ENCODE measurements around the gene MUSTN1. TPM values are rescaled to one million over a fixed set of nuclear protein-coding genes. Genes with fewer than 3 reads are reported as not detected.

The MUSTN1 gene
- total RNA-seq, 1 donor from 2014 or later = 1.8 TPM

DNA sequence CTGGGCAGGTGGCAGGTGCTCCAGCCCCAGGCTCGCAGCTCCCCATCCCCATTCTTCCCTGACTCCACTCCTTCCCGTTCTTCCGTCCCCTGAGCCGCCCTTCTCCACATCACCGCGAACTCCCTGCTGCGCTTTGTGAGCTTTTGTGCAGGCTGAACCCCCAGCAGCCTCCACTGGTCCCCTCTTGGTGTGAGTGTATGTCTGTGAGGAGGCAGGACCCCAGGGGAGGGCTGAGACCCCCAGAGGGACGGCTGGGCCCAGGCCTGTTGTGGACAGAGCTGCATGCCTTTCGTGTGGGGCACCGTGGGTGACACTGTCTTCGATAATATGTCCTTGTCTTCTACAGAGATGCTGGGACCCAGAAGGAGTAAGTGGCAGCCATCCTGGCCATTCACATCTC, 47.6 kb downstream of the MUSTN1 start:
- no peaks in the 10 kb centered on the region for H3K36me3 Mint-ChIP-seq
- no peaks in the 10 kb centered on the region for H3K4me1 Mint-ChIP-seq (ENCODE audit: unreplicated experiment)
- TF ChIP-seq, protein P1, sequence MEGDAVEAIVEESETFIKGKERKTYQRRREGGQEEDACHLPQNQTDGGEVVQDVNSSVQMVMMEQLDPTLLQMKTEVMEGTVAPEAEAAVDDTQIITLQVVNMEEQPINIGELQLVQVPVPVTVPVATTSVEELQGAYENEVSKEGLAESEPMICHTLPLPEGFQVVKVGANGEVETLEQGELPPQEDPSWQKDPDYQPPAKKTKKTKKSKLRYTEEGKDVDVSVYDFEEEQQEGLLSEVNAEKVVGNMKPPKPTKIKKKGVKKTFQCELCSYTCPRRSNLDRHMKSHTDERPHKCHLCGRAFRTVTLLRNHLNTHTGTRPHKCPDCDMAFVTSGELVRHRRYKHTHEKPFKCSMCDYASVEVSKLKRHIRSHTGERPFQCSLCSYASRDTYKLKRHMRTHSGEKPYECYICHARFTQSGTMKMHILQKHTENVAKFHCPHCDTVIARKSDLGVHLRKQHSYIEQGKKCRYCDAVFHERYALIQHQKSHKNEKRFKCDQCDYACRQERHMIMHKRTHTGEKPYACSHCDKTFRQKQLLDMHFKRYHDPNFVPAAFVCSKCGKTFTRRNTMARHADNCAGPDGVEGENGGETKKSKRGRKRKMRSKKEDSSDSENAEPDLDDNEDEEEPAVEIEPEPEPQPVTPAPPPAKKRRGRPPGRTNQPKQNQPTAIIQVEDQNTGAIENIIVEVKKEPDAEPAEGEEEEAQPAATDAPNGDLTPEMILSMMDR (conservative IDR thresholded peaks at IDR 0.05) = no peak
- H3K27ac Mint-ChIP-seq = no peak overlapping the region
- no peak for DNase-seq (ENCODE audit: extremely low spot score, unreplicated experiment)
- peaks cover 8% of the 10 kb centered on the region for H3K27me3 Mint-ChIP-seq
- no peak overlapping the region for H3K4me3 Mint-ChIP-seq
- H3K9me3 Mint-ChIP-seq = no peaks in the 10 kb centered on the region

DNA sequence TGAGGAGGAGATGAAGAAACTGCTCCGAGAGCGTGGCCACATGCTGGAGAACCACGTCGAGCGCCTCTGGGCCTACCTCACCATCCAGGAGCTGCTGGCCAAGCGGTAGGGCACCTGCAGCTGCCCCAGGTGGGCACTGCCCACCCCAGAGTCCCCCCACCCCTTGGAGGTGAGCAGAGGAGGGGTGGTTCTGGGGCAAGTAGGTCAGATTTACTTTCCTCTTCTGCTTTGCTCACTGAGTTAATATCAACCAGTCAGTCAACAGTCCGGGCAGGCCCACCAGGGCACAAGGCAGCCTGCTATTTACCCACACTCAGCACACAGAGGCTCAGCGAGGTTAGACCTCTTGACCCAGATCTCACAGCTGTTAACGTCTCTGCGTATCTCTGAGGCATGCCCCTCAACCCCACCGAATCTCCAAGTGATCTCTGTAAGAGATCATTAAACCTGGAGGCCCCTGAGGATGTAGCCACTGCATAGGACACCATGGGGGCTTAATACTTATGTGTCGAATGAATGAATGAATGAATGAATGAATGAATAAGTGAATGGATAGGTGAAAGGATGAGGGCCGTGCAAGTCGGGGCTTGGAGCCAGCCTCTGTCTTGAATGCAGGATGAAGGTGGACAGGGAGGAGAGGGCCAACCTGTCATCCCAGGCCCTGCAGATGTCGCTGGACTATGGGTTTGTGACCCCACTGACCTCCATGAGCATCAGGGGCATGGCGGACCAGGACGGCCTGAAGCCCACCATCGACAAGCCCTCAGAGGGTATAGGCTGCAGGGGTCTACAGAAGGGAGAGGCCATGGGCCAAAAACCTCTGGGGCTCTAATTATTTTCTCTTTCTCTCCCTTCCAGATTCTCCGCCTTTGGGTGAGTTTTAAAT, 48.2 kb downstream of the MUSTN1 start:
- no peak overlapping the region for H3K27ac Mint-ChIP-seq
- H3K36me3 Mint-ChIP-seq = no peaks in the 10 kb centered on the region
- H3K27me3 Mint-ChIP-seq = peaks cover 15% of the 10 kb centered on the region
- no peak for DNase-seq (ENCODE audit: extremely low spot score, unreplicated experiment)
- H3K4me3 Mint-ChIP-seq = no peak overlapping the region
- no peaks in the 10 kb centered on the region for H3K9me3 Mint-ChIP-seq
- TF ChIP-seq, protein P1 (conservative IDR thresholded peaks at IDR 0.05) = no peak
- H3K4me1 Mint-ChIP-seq (ENCODE audit: unreplicated experiment) = no peaks in the 10 kb centered on the region

DNA sequence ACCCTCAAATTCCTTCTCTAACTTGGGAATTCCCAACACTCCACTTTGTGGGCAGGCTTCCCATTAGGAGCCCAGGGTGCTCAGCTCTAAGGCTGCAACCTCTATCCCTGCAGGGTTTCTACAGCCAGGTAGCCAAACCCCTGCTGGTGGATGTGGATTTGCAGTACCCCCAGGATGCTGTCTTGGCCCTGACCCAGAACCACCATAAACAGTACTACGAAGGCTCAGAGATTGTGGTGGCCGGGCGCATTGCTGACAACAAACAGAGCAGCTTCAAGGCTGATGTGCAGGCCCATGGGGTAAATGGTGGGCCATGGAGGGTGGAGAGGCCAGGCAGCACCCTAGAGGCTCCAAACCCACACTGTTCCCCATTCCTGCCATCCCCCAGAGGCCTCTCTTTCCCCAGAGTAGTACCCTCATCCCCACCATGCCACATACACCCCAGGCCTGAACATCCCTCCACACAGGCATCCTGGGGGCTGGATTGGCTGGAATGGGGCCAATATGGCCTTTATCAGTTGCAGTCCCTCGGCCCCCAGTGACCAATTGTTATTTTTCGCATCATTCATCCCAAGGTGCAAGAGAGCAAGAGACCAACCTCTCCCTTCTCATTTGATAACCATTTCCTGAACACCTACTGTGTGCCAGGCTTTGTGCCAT, 49.8 kb downstream of the MUSTN1 start:
- Mint-ChIP-seq H3K4me1 (ENCODE audit: unreplicated experiment) (no peaks in the 10 kb centered on the region), H3K27me3 (peaks cover 20% of the 10 kb centered on the region), H3K36me3 (no peaks in the 10 kb centered on the region), H3K4me3 (no peak overlapping the region), H3K27ac (peak overlapping the region; percentile 26), H3K9me3 (no peaks in the 10 kb centered on the region)
- no peak for DNase-seq (ENCODE audit: extremely low spot score, unreplicated experiment)
- TF ChIP-seq, protein P1 (conservative IDR thresholded peaks at IDR 0.05) = no peak

DNA sequence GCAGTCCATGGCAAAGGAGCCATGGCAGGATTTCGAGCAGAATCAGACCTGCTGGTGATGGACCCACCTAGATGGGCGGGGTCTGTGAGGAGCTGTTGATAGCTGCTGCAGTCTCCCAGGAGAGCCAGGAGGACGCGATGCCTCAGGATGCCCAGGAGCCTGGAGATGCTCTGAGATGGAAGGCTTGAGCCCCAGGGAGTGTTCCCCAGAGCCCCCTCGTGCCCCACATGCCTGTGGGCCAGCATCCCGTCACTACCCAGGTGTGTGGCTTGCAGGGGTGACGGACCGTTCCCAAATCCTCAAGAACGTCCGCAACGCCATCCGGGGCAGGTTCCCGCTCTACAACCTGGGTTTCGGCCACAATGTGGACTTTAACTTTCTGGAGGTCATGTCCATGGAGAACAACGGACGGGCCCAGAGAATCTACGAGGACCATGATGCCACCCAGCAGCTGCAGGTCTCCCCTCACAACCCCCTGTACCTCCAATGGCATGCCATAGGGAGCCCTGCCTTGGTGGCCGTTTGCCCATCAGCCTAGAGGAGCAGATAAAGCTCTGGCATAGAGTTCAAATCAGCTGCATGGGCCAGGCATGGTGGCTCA, 50.7 kb downstream of the MUSTN1 start:
- Mint-ChIP-seq H3K4me1 (ENCODE audit: unreplicated experiment) (no peaks in the 10 kb centered on the region), H3K36me3 (no peaks in the 10 kb centered on the region), H3K4me3 (no peak overlapping the region), H3K9me3 (no peaks in the 10 kb centered on the region), H3K27me3 (peaks cover 23% of the 10 kb centered on the region), H3K27ac (no peak overlapping the region)
- no peak for DNase-seq (ENCODE audit: extremely low spot score, unreplicated experiment)
- TF ChIP-seq, protein P1 (conservative IDR thresholded peaks at IDR 0.05) = no peak

DNA sequence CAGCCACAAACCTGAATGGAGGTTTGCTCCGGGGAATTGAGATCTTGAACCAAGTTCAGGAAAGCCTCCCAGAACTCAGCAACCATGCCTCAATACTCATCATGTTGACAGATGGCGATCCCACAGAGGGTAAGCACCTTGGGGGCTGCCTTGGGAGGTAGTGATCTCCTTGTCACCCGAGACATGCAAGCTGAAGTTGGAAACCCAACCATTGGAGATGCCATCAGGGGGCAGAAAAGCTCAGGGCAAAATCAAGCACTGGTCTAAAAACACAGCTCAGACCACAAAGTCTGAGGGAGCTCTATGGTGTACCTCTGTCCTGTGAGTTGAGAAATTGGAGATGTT, 51.6 kb downstream of the MUSTN1 start:
- H3K4me3 Mint-ChIP-seq = no peak overlapping the region
- no peak overlapping the region for H3K27ac Mint-ChIP-seq
- H3K27me3 Mint-ChIP-seq = peaks cover 20% of the 10 kb centered on the region

More for the DNA sequence above, 51.6 kb downstream of the MUSTN1 start:
- Mint-ChIP-seq H3K4me1 (ENCODE audit: unreplicated experiment) (no peaks in the 10 kb centered on the region), H3K9me3 (no peaks in the 10 kb centered on the region), H3K36me3 (no peaks in the 10 kb centered on the region)
- TF ChIP-seq, protein P1 (conservative IDR thresholded peaks at IDR 0.05) = no peak
- no peak for DNase-seq (ENCODE audit: extremely low spot score, unreplicated experiment)

Small RNA genes within 50 kb of the gene (microRNA-seq; reads per million reads assigned to microRNA genes)
- gene MIR8064 = not detected

Other genes starting within 250 kb of the MUSTN1 start
- 78.3 and 88.6 TPM in 2 replicates for gene PBRM1, start 149.1 kb downstream of the MUSTN1 start, total RNA-seq (ENCODE audit: low replicate concordance)
- gene GNL3, start 149.0 kb downstream of the MUSTN1 start, total RNA-seq (ENCODE audit: low replicate concordance) = 114 and 118 TPM in 2 replicates
- gene GLT8D1, start 129.2 kb downstream of the MUSTN1 start, total RNA-seq (ENCODE audit: low replicate concordance) = 66.1 and 72.7 TPM in 2 replicates
- gene SPCS1, start 128.9 kb downstream of the MUSTN1 start, total RNA-seq (ENCODE audit: low replicate concordance) = 102 and 119 TPM in 2 replicates
- 38.3 and 47.2 TPM in 2 replicates for gene NEK4, start 64.1 kb downstream of the MUSTN1 start, total RNA-seq (ENCODE audit: low replicate concordance)
- 8.0 and 12.2 TPM in 2 replicates for gene ITIH1, start 57.4 kb downstream of the MUSTN1 start, total RNA-seq (ENCODE audit: low replicate concordance)
- 0.81 and 0.97 TPM in 2 replicates for gene ITIH3, start 40.2 kb downstream of the MUSTN1 start, total RNA-seq (ENCODE audit: low replicate concordance)
- gene ITIH4, start 4.3 kb downstream of the MUSTN1 start, total RNA-seq (ENCODE audit: low replicate concordance) = 4.1 and 14.0 TPM in 2 replicates
- gene STIMATE, start 62.5 kb upstream of the MUSTN1 start, total RNA-seq (ENCODE audit: low replicate concordance) = 13.1 and 28.4 TPM in 2 replicates
- 9.8 and 10.7 TPM in 2 replicates for gene SFMBT1, start 211.1 kb upstream of the MUSTN1 start, total RNA-seq (ENCODE audit: low replicate concordance)